Heart right ventricle (tissue), 16 donors: Measurements from ENCODE around the gene PGAP6. TPM values are rescaled to one million over a fixed set of nuclear protein-coding genes. Genes with fewer than 3 reads are reported as not detected.

Experiments
- ATAC-seq, 8 donors: fragments of 200-7000 bp; cut with Tn5 transposase; one replicate each; pipeline ENCODE4 v1.9.1; 2020; ENCODE audit warnings: mild to moderate bottlenecking in 8 of 8, moderate library complexity in 8 of 8, moderate number of reproducible peaks in 1 of 8
- DNase-seq, 2 donors: peaks; one replicate each; pipeline ENCODE4 v3.0.0-alpha.2; 2020
- H3K27ac ChIP-seq, 10 donors: fragments of 200-600 bp; sonication (generic) in 2 of 10; one replicate each; pipeline versions ENCODE4 v1.5.0 to v1.8.0; 2020 to 2022; ENCODE audit warnings: mild to moderate bottlenecking in 3 of 10
- H3K27me3 ChIP-seq, 7 donors: fragments of 200-600 bp; one replicate each; pipeline ENCODE4 v1.8.0; 2021 to 2022; ENCODE audit warnings: mild to moderate bottlenecking in 2 of 7
- H3K36me3 ChIP-seq, 9 donors: fragments of 200-600 bp; sonication (generic) in 1 of 9; one replicate each; pipeline versions ENCODE4 v1.5.0 to v1.8.0; 2020 to 2022; ENCODE audit warnings: mild to moderate bottlenecking in 2 of 9
- H3K4me1 ChIP-seq, 9 donors: fragments of 200-600 bp; sonication (generic) in 1 of 9; one replicate each; pipeline versions ENCODE4 v1.5.0 to v1.8.0; 2020 to 2022; ENCODE audit warnings: mild to moderate bottlenecking in 4 of 9
- H3K4me3 ChIP-seq, 10 donors: fragments of 200-600 bp; sonication (generic) in 2 of 10; one replicate each; pipeline versions ENCODE4 v1.5.0 to v1.8.0; 2020 to 2022; ENCODE audit warnings: mild to moderate bottlenecking in 7 of 10, moderate library complexity in 2 of 10
- H3K9me3 ChIP-seq, 11 donors: fragments of 200-600 bp in 10 of 11; sonication (generic) in 2 of 11; one replicate each; pipeline versions ENCODE4 v1.5.0 to v1.8.0; 2013 to 2022; ENCODE audit warnings: mild to moderate bottlenecking in 2 of 11, control low read depth in 1 of 11, moderate library complexity in 1 of 11
- WGBS, 2 donors: extraction: QIAGEN DNeasy Blood & Tissue Kit; methylation state at CpG; one replicate each; pipeline ENCODE4 v1.1.7; 2013; ENCODE audit warnings: inconsistent platforms in 1 of 2; 5-methylcytosine and 5-hydroxymethylcytosine counted together
- intact Hi-C, 10 donors: fragments of 100-400 bp; cut with DNase I; formaldehyde crosslinking; loops; one replicate each; pipeline versions ENCODE4 v1.11.1 to v1.14.2; 2022
- polyA plus RNA-seq, 2 donors: library from polyadenylated mRNA; stranded (reverse); fragments of 200-250 nt; gene quantifications; one replicate each; pipeline ENCODE4 v1.2.3, GENCODE V29; 2013
- total RNA-seq, 10 donors: library from RNA; stranded (reverse); fragmentation: NEBNext Ultra II Directional in 3 of 10; extraction: Animal tissue kit (Norgen Biotek cat#: 25700) in 3 of 10; gene quantifications; one replicate each; pipeline versions ENCODE4 v1.2.1 to v1.2.4, GENCODE V29; 2021 to 2023
- TF ChIP-seq, protein P1 (sequence below), 9 donors: fragments of 200-600 bp; sonication (generic) in 2 of 9; IDR thresholded peaks; one replicate each; pipeline versions ENCODE4 v1.5.0 to v1.8.0; 2021 to 2022; ENCODE audit warnings: antibody characterized with exemption in 9 of 9, mild to moderate bottlenecking in 5 of 9, moderate library complexity in 1 of 9
- donor health status: Arrhythmogenic right ventricular cardiomyopathy.
- donor health status: ischemic (EF 13 %, LVEDD 7.1; RV severe dilation, severe dysfunction).
- donor health status: healthy with polysubstance abuse.
- donor health status: DM: no; HTN: yes; CAD: no.
- donor health status: DM: no; HTN: no; CAD: no.
- donor health status: ischemic (EF 25% LVEDD 6.9; RV normal size, moderate dysfunction).
- donor health status: ischemic (EF 25% LVEDD 5.7; RV mildly dilated, moderate dysfunction).
- donor health status: healthy.
- donor health status: DM: yes; HTN: yes; CAD: no.
- donor health status: Ischemic cardiomyopathy.
- donor health status: ischemic (EF 35%, LVEDD 5.7; RV mildly dilated, moderate dysfunction).
- donor health status: nonischemic (EF 11% LVEDD 7.7; RV severe dilation, severe dysfunction).
- donor health status: DM: yes; HTN: yes; CAD: no.
- donor health status: PGD.
- donor health status: ischemic (EF 29% LVEDD 5.4; RV normal size, mild dysfunction).
- donor health status: nonischemic (EF 23%, LVEDD 6.1; RV moderate dilation, normal function).

PGAP6 gene
- total and polyA plus RNA-seq, 12 donors: 27.1 to 57.3 (median 33.1) TPM

DNA sequence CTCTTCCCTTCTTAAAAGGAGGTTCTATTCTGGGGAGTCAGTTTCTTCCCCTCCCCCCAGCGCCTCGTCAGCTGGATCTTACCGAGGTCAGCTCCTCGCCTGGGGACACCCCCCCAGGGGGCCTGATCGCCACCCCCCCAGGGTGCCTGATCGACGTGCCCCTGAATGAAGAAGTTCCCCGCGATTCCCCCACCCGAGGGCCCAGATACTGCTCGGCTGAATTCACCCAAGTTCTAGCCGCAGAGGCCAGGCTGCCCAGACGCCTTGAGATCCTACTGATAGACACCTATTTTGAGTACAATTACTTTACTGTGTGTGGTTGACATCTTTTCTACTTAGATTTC is 45.1 kb upstream of the PGAP6 start:
- peak overlapping the region in 6 of 10 donors; percentile 7 to 66 (median 47) for H3K27ac ChIP-seq
- intact Hi-C loops: loop anchor here in 4 of 10 donors (5.0 to 10.0 kb wide), 4 partner anchors 45 to 158 kb away; partner anchors contain the start of gene CAPN15 (in 1 of the 4)
- whole genome bisulfite sequencing, 2 donors: 8 to 12% methylated on average over 13 of the region's 13 CpGs
- peaks cover 0 to 59% (median 37%) of the 10 kb centered on the region in 9 donors for H3K4me1 ChIP-seq
- H3K4me3 ChIP-seq: peak overlapping the region; percentile 52 to 82 (median 74)
- TF ChIP-seq, protein P1, sequence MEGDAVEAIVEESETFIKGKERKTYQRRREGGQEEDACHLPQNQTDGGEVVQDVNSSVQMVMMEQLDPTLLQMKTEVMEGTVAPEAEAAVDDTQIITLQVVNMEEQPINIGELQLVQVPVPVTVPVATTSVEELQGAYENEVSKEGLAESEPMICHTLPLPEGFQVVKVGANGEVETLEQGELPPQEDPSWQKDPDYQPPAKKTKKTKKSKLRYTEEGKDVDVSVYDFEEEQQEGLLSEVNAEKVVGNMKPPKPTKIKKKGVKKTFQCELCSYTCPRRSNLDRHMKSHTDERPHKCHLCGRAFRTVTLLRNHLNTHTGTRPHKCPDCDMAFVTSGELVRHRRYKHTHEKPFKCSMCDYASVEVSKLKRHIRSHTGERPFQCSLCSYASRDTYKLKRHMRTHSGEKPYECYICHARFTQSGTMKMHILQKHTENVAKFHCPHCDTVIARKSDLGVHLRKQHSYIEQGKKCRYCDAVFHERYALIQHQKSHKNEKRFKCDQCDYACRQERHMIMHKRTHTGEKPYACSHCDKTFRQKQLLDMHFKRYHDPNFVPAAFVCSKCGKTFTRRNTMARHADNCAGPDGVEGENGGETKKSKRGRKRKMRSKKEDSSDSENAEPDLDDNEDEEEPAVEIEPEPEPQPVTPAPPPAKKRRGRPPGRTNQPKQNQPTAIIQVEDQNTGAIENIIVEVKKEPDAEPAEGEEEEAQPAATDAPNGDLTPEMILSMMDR (IDR thresholded peaks at IDR 0.05): no peak
- peaks cover 0 to 8% (median 0%) of the 10 kb centered on the region in 9 donors for H3K36me3 ChIP-seq
- DNase-seq (no peak), ATAC-seq (no peak)
- no peaks in the 10 kb centered on the region for H3K9me3 ChIP-seq
- peaks cover 0 to 6% (median 0%) of the 10 kb centered on the region in 7 donors for H3K27me3 ChIP-seq

DNA sequence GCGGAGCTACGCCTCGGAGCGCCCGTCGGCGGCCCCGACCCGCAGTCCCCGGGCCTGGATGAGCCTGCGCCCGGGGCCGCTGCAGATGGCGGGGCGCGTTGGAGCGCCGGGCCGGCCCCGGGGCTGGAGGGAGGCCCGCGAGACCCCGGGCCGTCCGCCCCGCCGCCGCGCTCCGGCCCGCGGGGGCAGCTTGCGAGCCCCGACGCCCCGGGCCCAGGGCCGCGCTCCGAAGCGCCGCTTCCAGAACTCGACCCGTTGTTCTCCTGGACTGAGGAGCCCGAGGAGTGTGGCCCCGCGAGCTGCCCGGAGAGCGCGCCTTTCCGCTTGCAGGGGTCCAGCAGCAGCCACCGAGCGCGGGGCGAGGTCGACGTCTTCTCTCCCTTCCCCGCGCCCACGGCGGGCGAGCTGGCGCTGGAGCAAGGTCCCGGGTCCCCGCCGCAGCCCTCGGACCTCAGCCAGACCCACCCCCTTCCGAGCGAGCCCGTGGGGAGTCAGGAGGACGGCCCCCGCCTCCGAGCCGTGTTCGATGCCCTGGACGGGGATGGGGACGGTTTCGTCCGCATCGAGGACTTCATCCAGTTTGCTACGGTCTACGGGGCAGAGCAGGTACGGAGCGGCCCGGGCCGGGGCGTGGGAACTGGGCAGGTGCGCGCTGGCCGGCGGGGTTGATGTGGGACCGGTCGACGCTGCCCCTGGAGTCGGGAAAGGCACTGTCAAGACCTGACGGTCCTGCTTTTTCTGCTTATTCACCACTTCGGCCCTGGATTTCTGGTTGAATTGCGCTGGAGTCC is 44.5 kb upstream of the PGAP6 start:
- H3K9me3 ChIP-seq: no peaks in the 10 kb centered on the region
- DNase-seq (peak; percentile 14 to 29), ATAC-seq (no peak)
- peaks cover 0 to 8% (median 0%) of the 10 kb centered on the region in 9 donors for H3K36me3 ChIP-seq
- H3K27ac ChIP-seq: peak overlapping the region in 7 of 10 donors; percentile 7 to 91 (median 50)
- TF ChIP-seq, protein P1 (IDR thresholded peaks at IDR 0.05): no peak
- peaks cover 0 to 6% (median 0%) of the 10 kb centered on the region in 7 donors for H3K27me3 ChIP-seq
- H3K4me1 ChIP-seq: peaks cover 0 to 59% (median 37%) of the 10 kb centered on the region in 9 donors
- 0 to 1% methylated on average over 67 to 96 of the region's 97 CpGs for WGBS, 2 donors
- peak overlapping the region; percentile 52 to 82 (median 74) for H3K4me3 ChIP-seq
- intact Hi-C loops: loop anchor here in 4 of 10 donors (5.0 to 10.0 kb wide), 4 partner anchors 46 to 158 kb away; partner anchors contain the start of gene CAPN15 (in 1 of the 4)

DNA sequence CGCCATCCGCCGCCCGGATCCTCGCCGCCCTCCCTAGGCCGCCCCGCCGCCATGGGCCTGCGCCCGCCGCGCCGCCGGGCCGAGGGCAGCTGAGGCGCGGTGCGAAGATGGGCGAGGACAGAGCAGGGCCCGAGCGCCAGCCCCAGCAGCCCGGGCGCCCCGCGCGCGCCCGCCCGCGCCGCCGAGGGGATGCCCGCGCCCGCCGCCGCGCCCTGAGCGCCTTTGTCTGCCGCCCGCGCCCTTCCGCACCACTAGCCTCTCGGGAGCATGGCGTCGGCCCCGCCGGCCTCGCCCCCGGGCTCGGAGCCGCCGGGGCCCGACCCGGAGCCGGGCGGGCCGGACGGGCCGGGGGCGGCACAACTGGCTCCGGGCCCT is 43.9 kb upstream of the PGAP6 start:
- no peaks in the 10 kb centered on the region for H3K9me3 ChIP-seq
- WGBS, 2 donors: 0% methylated on average over 36 to 63 of the region's 63 CpGs
- DNase-seq: no peak
- intact Hi-C loops: loop anchor here in 6 of 10 donors (2.0 to 10.0 kb wide), 6 partner anchors 23 to 159 kb away; partner anchors contain the start of genes CAPN15 (in 1 of the 6) and DECR2 (in 1 of the 6)
- H3K27ac ChIP-seq: peak overlapping the region; percentile 66 to 99 (median 94)
- H3K4me3 ChIP-seq: peak overlapping the region; percentile 52 to 82 (median 74)
- peaks cover 0 to 6% (median 0%) of the 10 kb centered on the region in 7 donors for H3K27me3 ChIP-seq
- TF ChIP-seq, protein P1 (IDR thresholded peaks at IDR 0.05): no peak
- H3K4me1 ChIP-seq: peaks cover 0 to 59% (median 37%) of the 10 kb centered on the region in 9 donors
- peaks cover 0 to 6% (median 0%) of the 10 kb centered on the region in 9 donors for H3K36me3 ChIP-seq
- ATAC-seq: peak in 2 of 8 donors; percentile 13 to 22

DNA sequence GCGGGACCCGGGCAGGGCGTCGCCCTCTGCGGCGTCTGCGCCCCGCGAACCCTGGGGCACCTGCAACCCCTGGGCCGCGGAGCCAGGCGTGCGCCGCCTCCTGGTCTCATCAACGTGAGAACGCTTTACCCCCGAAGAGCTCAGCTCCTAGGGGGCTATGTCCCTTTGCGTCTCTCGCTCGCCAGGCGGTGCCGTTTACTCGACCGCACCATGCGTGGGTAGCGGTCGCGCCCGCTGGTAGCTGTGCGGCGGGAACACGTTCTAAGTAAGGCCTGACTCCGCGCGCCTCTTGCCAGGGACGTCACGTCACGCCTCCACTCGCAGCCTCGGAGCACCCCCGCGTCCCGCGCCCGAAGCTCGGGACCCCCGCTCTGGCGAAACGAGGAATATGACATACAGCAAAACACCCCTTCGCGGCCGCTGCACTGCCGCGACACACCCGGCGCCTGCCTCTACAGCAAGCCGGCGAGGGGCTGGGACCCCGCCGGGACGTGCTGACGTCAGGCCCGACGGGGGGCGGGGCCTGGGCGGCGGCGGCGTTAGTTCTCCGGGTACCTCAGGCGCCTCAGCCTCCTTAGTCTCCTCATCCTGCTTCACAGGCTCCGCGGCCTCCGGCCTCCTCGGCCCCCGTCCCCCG is 43.4 kb upstream of the PGAP6 start, which contains the start of gene RAB11FIP3:
RAB11FIP3 (plus strand) TSS at position 568 of the 637 bp plus-strand sequence. CDS start 358 bp downstream, outside the sequence.
- Histone ChIP-seq H3K36me3 (peaks cover 0 to under 1% (median 0%) of the 10 kb centered on the region in 9 donors), H3K4me1 (peaks cover 0 to 54% (median 37%) of the 10 kb centered on the region in 9 donors), H3K27me3 (peaks cover 0 to 6% (median 0%) of the 10 kb centered on the region in 7 donors), H3K9me3 (no peaks in the 10 kb centered on the region), H3K27ac (peak within 1 kb of the TSS; percentile 66 to 99 (median 94)), H3K4me3 (peak within 1 kb of the TSS; percentile 52 to 82 (median 74))
- peak; percentile 86 to 93 (median 88) for ATAC-seq
- peak; percentile 82 to 87 for DNase-seq
- TF ChIP-seq, protein P1 (IDR thresholded peaks at IDR 0.05): peak in 5 of 9 donors; percentile 18 to 52 (median 48)
- intact Hi-C loops: loop anchor here in 6 of 10 donors (2.0 to 10.0 kb wide), 6 partner anchors 22 to 160 kb away; partner anchors contain the start of genes CAPN15 (in 1 of the 6) and DECR2 (in 1 of the 6)
- 0% methylated on average over 73 to 77 of the region's 77 CpGs for WGBS, 2 donors
